H9 (cell line): ENCODE measurements around the gene ALDH5A1. TPM values are rescaled to one million over a fixed set of nuclear protein-coding genes. Genes with fewer than 3 reads are reported as not detected.

Experiments
- DNase-seq: peaks from one replicate; pipeline ENCODE4 v3.0.0-alpha.2; 2017
- H2AFZ ChIP-seq: one replicate; pipeline ENCODE4 v1.6.1; 2013; ENCODE audit warnings: mild to moderate bottlenecking, low read length, control low read depth, moderate library complexity
- H2AK5ac ChIP-seq: 2 replicates; pipeline ENCODE4 v1.6.1; 2013; ENCODE audit warnings: low read length, control low read depth, mixed read lengths; ENCODE audit not compliant: insufficient read length
- H2BK120ac ChIP-seq: one replicate; pipeline ENCODE4 v1.6.1; 2013; ENCODE audit warnings: low read depth, mild to moderate bottlenecking, low read length, control low read depth, inconsistent platforms; ENCODE audit not compliant: poor library complexity, severe bottlenecking
- H2BK12ac ChIP-seq: 2 replicates; pipeline ENCODE4 v1.6.1; 2013; ENCODE audit warnings: low read length, control low read depth, mixed read lengths, low read depth; ENCODE audit not compliant: insufficient read length
- H2BK15ac ChIP-seq: 2 replicates; pipeline ENCODE4 v1.6.1; 2013; ENCODE audit warnings: low read depth, low read length, control low read depth
- H2BK20ac ChIP-seq: one replicate; pipeline ENCODE4 v1.6.1; 2013; ENCODE audit warnings: low read depth, mild to moderate bottlenecking, low read length, control low read depth, inconsistent platforms; ENCODE audit not compliant: poor library complexity, severe bottlenecking
- H2BK5ac ChIP-seq: 2 replicates; pipeline ENCODE4 v1.6.1; 2013; ENCODE audit warnings: low read length, control low read depth, mixed read lengths; ENCODE audit not compliant: insufficient read length
- H3K14ac ChIP-seq: 2 replicates; pipeline ENCODE4 v1.6.1; 2013; ENCODE audit warnings: low read length, control low read depth; ENCODE audit not compliant: insufficient read depth
- H3K18ac ChIP-seq: 2 replicates; pipeline ENCODE4 v1.6.1; 2013; ENCODE audit warnings: low read depth, mild to moderate bottlenecking, mixed read lengths, low read length, control low read depth; ENCODE audit not compliant: insufficient read length
- H3K23ac ChIP-seq: 2 replicates; pipeline ENCODE4 v1.6.1; 2013; ENCODE audit warnings: low read length, control low read depth, mixed read lengths, low read depth; ENCODE audit not compliant: insufficient read length
- H3K23me2 ChIP-seq: 2 replicates; pipeline ENCODE4 v1.6.1; 2013; ENCODE audit warnings: low read depth, mild to moderate bottlenecking, mixed read lengths, low read length, control low read depth; ENCODE audit not compliant: insufficient read length, poor library complexity, severe bottlenecking
- H3K27ac ChIP-seq: 2 replicates; pipeline ENCODE4 v1.5.1; 2013; ENCODE audit warnings: low read length, control low read depth, mixed read lengths, low read depth; ENCODE audit not compliant: insufficient read length
- H3K27me3 ChIP-seq: 2 replicates; pipeline ENCODE4 v1.6.1; 2013; ENCODE audit warnings: low read length, control low read depth, inconsistent platforms; ENCODE audit not compliant: insufficient read depth
- H3K4ac ChIP-seq: 2 replicates; pipeline ENCODE4 v1.6.1; 2013; ENCODE audit warnings: low read depth, mild to moderate bottlenecking, control low read depth, inconsistent platforms, low read length, moderate library complexity
- H3K4me1 ChIP-seq: 2 replicates; pipeline ENCODE4 v1.6.1; 2013; ENCODE audit warnings: low read length, control low read depth, inconsistent platforms; ENCODE audit not compliant: insufficient read depth
- H3K4me2 ChIP-seq: 2 replicates; pipeline ENCODE4 v1.6.1; 2013; ENCODE audit warnings: low read length, control low read depth, mixed read lengths; ENCODE audit not compliant: insufficient read length, insufficient read depth
- H3K56ac ChIP-seq: 2 replicates; pipeline ENCODE4 v1.6.1; 2013; ENCODE audit warnings: low read depth, mild to moderate bottlenecking, mixed read lengths, low read length, control low read depth; ENCODE audit not compliant: insufficient read length
- H3K79me1 ChIP-seq: 2 replicates; pipeline ENCODE4 v1.6.1; 2013; ENCODE audit warnings: low read depth, mild to moderate bottlenecking, moderate library complexity, low read length, control low read depth, inconsistent platforms; ENCODE audit not compliant: insufficient read depth, poor library complexity, severe bottlenecking
- H3K79me2 ChIP-seq: 2 replicates; pipeline ENCODE4 v1.6.1; 2013; ENCODE audit warnings: low read length, control low read depth, inconsistent platforms; ENCODE audit not compliant: insufficient read depth
- H3K9ac ChIP-seq: 2 replicates; pipeline ENCODE4 v1.6.1; 2013; ENCODE audit warnings: low read length, control low read depth, mixed read lengths; ENCODE audit not compliant: insufficient read length; ENCODE audit errors: extremely low read depth
- H3K9me3 ChIP-seq: one replicate; pipeline ENCODE4 v1.6.1; 2013; ENCODE audit warnings: low read depth, low read length, inconsistent platforms; ENCODE audit not compliant: control insufficient read depth
- H3T11ph ChIP-seq: one replicate; pipeline ENCODE4 v1.6.1; 2013; ENCODE audit warnings: mild to moderate bottlenecking, low read length, control low read depth, inconsistent platforms
- H4K20me1 ChIP-seq: one replicate; pipeline ENCODE4 v1.6.1; 2013; ENCODE audit not compliant: control insufficient read depth, insufficient read length, insufficient read depth
- H4K5ac ChIP-seq: 2 replicates; pipeline ENCODE4 v1.6.1; 2013; ENCODE audit warnings: low read depth, mild to moderate bottlenecking, mixed read lengths, low read length, control low read depth; ENCODE audit not compliant: insufficient read length
- H4K8ac ChIP-seq: replicated peaks from 2 replicates; pipeline ENCODE4 v1.6.1; 2013; ENCODE audit warnings: low read length, control low read depth, mixed read lengths, low read depth; ENCODE audit not compliant: insufficient read length
- H4K91ac ChIP-seq: 2 replicates; pipeline ENCODE4 v1.6.1; 2013; ENCODE audit warnings: low read depth, mild to moderate bottlenecking, moderate library complexity, mixed read lengths, low read length, control low read depth; ENCODE audit not compliant: insufficient read length
- H3K27ac Mint-ChIP-seq, 3 experiments: 2 replicates in 2 of 3; 3 replicates in 1 of 3; pipeline ENCODE4 v1.8.0; 2020 to 2021; ENCODE audit warnings: mixed read lengths in 3 of 3, mild to moderate bottlenecking in 1 of 3, moderate library complexity in 1 of 3
- H3K27me3 Mint-ChIP-seq: 2 replicates; pipeline ENCODE4 v1.8.0; 2021; ENCODE audit warnings: low read depth, mild to moderate bottlenecking, moderate library complexity, mixed read lengths
- H3K36me3 Mint-ChIP-seq, 3 experiments: 2 replicates in 2 of 3; 3 replicates in 1 of 3; pipeline ENCODE4 v1.8.0; 2020 to 2021; ENCODE audit warnings: low read depth in 3 of 3, mixed read lengths in 3 of 3; ENCODE audit not compliant: insufficient read depth in 1 of 3
- H3K4me1 Mint-ChIP-seq, 2 experiments: 2 replicates each; pipeline ENCODE4 v1.8.0; 2020; ENCODE audit warnings: mixed read lengths in 2 of 2
- H3K4me3 Mint-ChIP-seq, 2 experiments: 2 replicates in 1 of 2; 3 replicates in 1 of 2; pipeline ENCODE4 v1.8.0; 2020 to 2021; ENCODE audit warnings: mild to moderate bottlenecking in 2 of 2, mixed read lengths in 2 of 2, moderate library complexity in 1 of 2
- H3K9me3 Mint-ChIP-seq, 2 experiments: 2 replicates in 1 of 2; 3 replicates in 1 of 2; pipeline ENCODE4 v1.8.0; 2020; ENCODE audit warnings: mild to moderate bottlenecking in 2 of 2, mixed read lengths in 2 of 2, moderate library complexity in 1 of 2
- WGBS: extraction: QIAGEN DNeasy Blood & Tissue Kit; methylation state at CpG from one replicate; pipeline ENCODE4 v1.1.7; 2013; ENCODE audit warnings: missing lambda C conversion rate, low lambda C conversion rate, mixed read lengths; ENCODE audit not compliant: insufficient read length; ENCODE audit errors: extremely low coverage; 5-methylcytosine and 5-hydroxymethylcytosine counted together
- total RNA-seq: library from RNA; stranded (reverse); gene quantifications from 2 replicates; pipeline ENCODE4 v1.2.1, GENCODE V29; 2021
- TF ChIP-seq, protein P1 (sequence below): fragments of 200-600 bp; sonication (generic); conservative IDR thresholded peaks from 3 replicates; pipeline ENCODE4 v1.8.0; 2021; ENCODE audit warnings: antibody characterized with exemption, mild to moderate bottlenecking

Gene ALDH5A1
- total RNA-seq, 1 experiment from 2014 or later, result 5.4 TPM

DNA sequence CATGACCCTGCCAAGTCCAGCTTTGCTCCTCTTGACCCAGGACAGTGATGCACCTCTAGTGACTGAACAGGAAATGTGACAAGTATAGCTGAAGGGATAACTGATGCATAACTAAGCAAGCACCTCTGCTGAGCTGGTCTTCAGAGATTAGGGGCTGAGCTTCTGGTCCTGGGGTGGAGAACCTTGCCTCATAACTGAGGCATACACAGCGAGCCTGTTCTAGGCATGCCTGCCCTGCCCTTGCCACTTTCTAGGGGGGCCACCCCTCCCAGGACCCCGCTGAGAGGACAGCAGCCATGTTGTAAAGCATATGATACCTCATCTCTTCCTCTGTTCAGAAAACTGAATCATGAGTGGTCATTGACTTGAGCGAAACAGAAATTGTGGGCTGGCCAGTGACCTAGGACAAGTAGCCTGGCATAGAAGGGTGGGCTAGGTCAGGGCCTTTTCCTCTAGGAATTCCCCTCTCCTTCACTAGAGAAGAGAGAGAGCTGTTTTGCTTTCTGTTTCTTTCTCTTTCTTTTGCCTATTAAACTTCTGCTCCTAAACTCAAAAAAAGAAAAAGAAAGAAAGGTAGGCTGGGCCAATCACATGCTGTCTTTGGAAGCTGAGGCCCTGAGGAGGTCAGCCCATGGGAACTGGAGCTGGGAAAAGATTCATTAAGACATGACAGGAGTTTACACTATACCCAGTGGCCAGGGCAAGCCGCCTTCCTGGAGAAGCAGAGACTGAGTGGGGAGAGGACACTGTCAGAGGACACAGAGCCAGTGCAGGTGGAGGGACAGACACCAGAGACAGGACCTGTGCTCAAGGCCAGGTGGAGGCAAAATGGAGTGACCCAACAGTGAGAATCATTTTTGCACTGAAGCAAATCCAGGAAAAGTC, 23.1 kb downstream of the ALDH5A1 start:
- Histone ChIP-seq H4K8ac (no peak overlapping the region), H3K56ac (no peak overlapping the region), H4K91ac (no peak overlapping the region), H2BK5ac (no peak overlapping the region), H4K20me1 (no peaks in the 10 kb centered on the region), H3K4me1 (no peaks in the 10 kb centered on the region), H2AK5ac (no peak overlapping the region), H3K9me3 (no peaks in the 10 kb centered on the region), H3K18ac (no peak overlapping the region), H3K27me3 (no peaks in the 10 kb centered on the region), H2AFZ (no peak overlapping the region), H2BK15ac (no peak overlapping the region), H3K4ac (no peak overlapping the region), H3K79me1 (no peaks in the 10 kb centered on the region), H3K9ac (no peak overlapping the region), H2BK20ac (peak overlapping the region; percentile 14), H2BK120ac (no peak overlapping the region), H3K23ac (no peak overlapping the region), H3K79me2 (no peaks in the 10 kb centered on the region), H3K27ac (no peak overlapping the region), H3T11ph (no peak overlapping the region), H3K4me2 (no peak overlapping the region), H2BK12ac (no peak overlapping the region), H3K23me2 (no peaks in the 10 kb centered on the region), H3K14ac (no peak overlapping the region), H4K5ac (no peak overlapping the region)
- Mint-ChIP-seq H3K4me3 (no peak overlapping the region), H3K36me3 (peaks cover 0 to 4% (median 0%) of the 10 kb centered on the region in 3 experiments; a peak in 1 of 7 replicates), H3K4me1 (peaks cover 2% of the 10 kb centered on the region in 2 experiments; a peak in 2 of 4 replicates), H3K27ac (peak overlapping the region in 2 of 3 experiments; percentile 21 to 39; a peak in 3 of 7 replicates), H3K9me3 (no peaks in the 10 kb centered on the region), H3K27me3 (peaks cover 2% of the 10 kb centered on the region; the same call in 1 of the 2 replicates)
- TF ChIP-seq, protein P1, sequence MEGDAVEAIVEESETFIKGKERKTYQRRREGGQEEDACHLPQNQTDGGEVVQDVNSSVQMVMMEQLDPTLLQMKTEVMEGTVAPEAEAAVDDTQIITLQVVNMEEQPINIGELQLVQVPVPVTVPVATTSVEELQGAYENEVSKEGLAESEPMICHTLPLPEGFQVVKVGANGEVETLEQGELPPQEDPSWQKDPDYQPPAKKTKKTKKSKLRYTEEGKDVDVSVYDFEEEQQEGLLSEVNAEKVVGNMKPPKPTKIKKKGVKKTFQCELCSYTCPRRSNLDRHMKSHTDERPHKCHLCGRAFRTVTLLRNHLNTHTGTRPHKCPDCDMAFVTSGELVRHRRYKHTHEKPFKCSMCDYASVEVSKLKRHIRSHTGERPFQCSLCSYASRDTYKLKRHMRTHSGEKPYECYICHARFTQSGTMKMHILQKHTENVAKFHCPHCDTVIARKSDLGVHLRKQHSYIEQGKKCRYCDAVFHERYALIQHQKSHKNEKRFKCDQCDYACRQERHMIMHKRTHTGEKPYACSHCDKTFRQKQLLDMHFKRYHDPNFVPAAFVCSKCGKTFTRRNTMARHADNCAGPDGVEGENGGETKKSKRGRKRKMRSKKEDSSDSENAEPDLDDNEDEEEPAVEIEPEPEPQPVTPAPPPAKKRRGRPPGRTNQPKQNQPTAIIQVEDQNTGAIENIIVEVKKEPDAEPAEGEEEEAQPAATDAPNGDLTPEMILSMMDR, result no peak
- no peak for DNase-seq
- no CpG with 5 or more reads among the region's 4 CpGs for WGBS
